ENCODE data around the gene RRAGD. TPM values are rescaled to one million over a fixed set of nuclear protein-coding genes. Genes with fewer than 3 reads are reported as not detected.

Gene RRAGD
- total RNA-seq, 2 experiments from 2014 or later: 9.0 to 10.2 TPM

- no peaks in the 10 kb centered on the region for H3K4me1 Mint-ChIP-seq (ENCODE audit: low read depth)
- Histone ChIP-seq H3K36me3 (ENCODE audit: insufficient read depth, low read length) (no peaks in the 10 kb centered on the region), H3K4me3 (ENCODE audit: low read length) (no peak overlapping the region), H3K4me1 (ENCODE audit: insufficient read depth, low read length) (no peaks in the 10 kb centered on the region), H3K27ac (ENCODE audit: low read depth in 1 of 2, low read length in 2 of 2) (no peak overlapping the region), H3K27me3 (ENCODE audit: control insufficient read depth in 1 of 2, insufficient read depth in 2 of 2, low read length in 2 of 2) (no peaks in the 10 kb centered on the region), H3K9me3 (ENCODE audit: control insufficient read depth in 1 of 2, insufficient read depth in 1 of 2, low read length in 2 of 2) (no peaks in the 10 kb centered on the region)
- ChIA-PET CTCF (no interaction called here), POLR2A (no interaction called here)
- H3K27me3 Mint-ChIP-seq: no peaks in the 10 kb centered on the region
- H3K27ac Mint-ChIP-seq: no peak overlapping the region
- no peak for TF ChIP-seq CTCF (IDR thresholded peaks at IDR 0.05)
- no peaks in the 10 kb centered on the region for H3K9me3 Mint-ChIP-seq
- intact Hi-C loops (cut with DNase I, micrococcal nuclease): no loop called here
- ATAC-seq (ENCODE audit: poor library complexity): no peak
- H3K36me3 Mint-ChIP-seq (ENCODE audit: low read depth): no peaks in the 10 kb centered on the region
- no peak for DNase-seq
- H3K4me3 Mint-ChIP-seq: no peak overlapping the region
Observed at GRCh38 chr6:89449193-89449592, 37.1 kb upstream of the RRAGD start.

- ATAC-seq (ENCODE audit: poor library complexity) (no peak), DNase-seq (no peak)
- POLR2A ChIA-PET: no interaction called here
- Mint-ChIP-seq H3K9me3 (no peaks in the 10 kb centered on the region), H3K4me1 (ENCODE audit: low read depth) (no peaks in the 10 kb centered on the region), H3K27me3 (no peaks in the 10 kb centered on the region), H3K27ac (no peak overlapping the region), H3K4me3 (no peak overlapping the region), H3K36me3 (ENCODE audit: low read depth) (no peaks in the 10 kb centered on the region)
- no peak for TF ChIP-seq CTCF (IDR thresholded peaks at IDR 0.05)
- intact Hi-C loops (cut with DNase I, micrococcal nuclease): no loop called here
- CTCF ChIA-PET: no interaction called here
- Histone ChIP-seq H3K27ac (ENCODE audit: low read depth in 1 of 2, low read length in 2 of 2) (no peak overlapping the region), H3K36me3 (ENCODE audit: insufficient read depth, low read length) (no peaks in the 10 kb centered on the region), H3K27me3 (ENCODE audit: control insufficient read depth in 1 of 2, insufficient read depth in 2 of 2, low read length in 2 of 2) (no peaks in the 10 kb centered on the region), H3K9me3 (ENCODE audit: control insufficient read depth in 1 of 2, insufficient read depth in 1 of 2, low read length in 2 of 2) (no peaks in the 10 kb centered on the region), H3K4me1 (ENCODE audit: insufficient read depth, low read length) (no peaks in the 10 kb centered on the region), H3K4me3 (ENCODE audit: low read length) (no peak overlapping the region)
Observed at GRCh38 chr6:89443658-89444057, 31.6 kb upstream of the RRAGD start.

- Mint-ChIP-seq H3K27ac (no peak overlapping the region), H3K4me1 (ENCODE audit: low read depth) (peaks cover 7% of the 10 kb centered on the region), H3K9me3 (no peaks in the 10 kb centered on the region), H3K36me3 (ENCODE audit: low read depth) (no peaks in the 10 kb centered on the region), H3K4me3 (no peak overlapping the region), H3K27me3 (no peaks in the 10 kb centered on the region)
- no peak for TF ChIP-seq CTCF (IDR thresholded peaks at IDR 0.05)
- Histone ChIP-seq H3K4me3 (ENCODE audit: low read length) (no peak overlapping the region), H3K9me3 (ENCODE audit: control insufficient read depth in 1 of 2, insufficient read depth in 1 of 2, low read length in 2 of 2) (no peaks in the 10 kb centered on the region), H3K27me3 (ENCODE audit: control insufficient read depth in 1 of 2, insufficient read depth in 2 of 2, low read length in 2 of 2) (no peaks in the 10 kb centered on the region), H3K27ac (ENCODE audit: low read depth in 1 of 2, low read length in 2 of 2) (no peak overlapping the region), H3K36me3 (ENCODE audit: insufficient read depth, low read length) (no peaks in the 10 kb centered on the region), H3K4me1 (ENCODE audit: insufficient read depth, low read length) (no peaks in the 10 kb centered on the region)
- DNase-seq (no peak), ATAC-seq (ENCODE audit: poor library complexity) (no peak)
- CTCF ChIA-PET: no interaction called here
- intact Hi-C loops (cut with DNase I, micrococcal nuclease): no loop called here
- POLR2A ChIA-PET: no interaction called here
Observed at GRCh38 chr6:89440200-89440599, 28.1 kb upstream of the RRAGD start.
